AG08395 (cell line): Measurements from ENCODE around the gene MYH7B.

ENCODE experiments used
- DNase-seq: peaks from one replicate; pipeline ENCODE4 v3.0.0; 2012; ENCODE audit warnings: mixed read lengths, low spot score

MYH7B gene

DNA sequence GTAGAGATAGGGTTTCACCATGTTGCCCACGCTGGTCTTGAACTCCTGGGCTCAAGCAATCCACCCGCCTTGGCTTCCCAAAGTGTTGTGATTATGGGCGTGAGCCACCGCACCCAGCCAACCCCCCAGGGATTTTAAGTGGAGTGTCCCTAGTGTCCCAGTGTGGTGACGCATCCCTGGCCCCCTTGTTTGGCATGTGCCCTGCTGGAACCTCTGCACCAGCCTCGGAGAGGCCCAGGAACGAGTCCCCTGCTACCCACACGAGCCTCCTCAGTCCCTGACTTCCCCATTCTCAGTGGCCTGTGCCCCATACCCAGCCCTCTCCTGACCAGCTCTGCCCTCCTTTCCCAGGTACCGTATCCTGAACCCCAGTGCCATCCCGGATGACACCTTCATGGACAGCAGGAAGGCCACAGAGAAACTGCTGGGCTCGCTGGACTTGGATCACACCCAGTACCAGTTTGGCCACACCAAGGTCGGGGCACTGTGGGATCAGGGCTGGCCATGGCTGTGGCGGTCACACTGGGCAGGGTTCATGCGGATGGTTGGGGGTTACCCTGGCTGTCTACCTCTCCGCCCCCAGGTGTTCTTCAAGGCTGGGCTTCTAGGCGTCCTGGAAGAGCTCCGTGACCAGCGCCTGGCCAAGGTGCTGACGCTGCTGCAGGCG lies 37.2 kb downstream of the MYH7B start:
- DNase-seq: no peak

GRCh38 chr20:34993941-34994508 lies 38.4 kb downstream of the MYH7B start:
- no peak for DNase-seq

DNA sequence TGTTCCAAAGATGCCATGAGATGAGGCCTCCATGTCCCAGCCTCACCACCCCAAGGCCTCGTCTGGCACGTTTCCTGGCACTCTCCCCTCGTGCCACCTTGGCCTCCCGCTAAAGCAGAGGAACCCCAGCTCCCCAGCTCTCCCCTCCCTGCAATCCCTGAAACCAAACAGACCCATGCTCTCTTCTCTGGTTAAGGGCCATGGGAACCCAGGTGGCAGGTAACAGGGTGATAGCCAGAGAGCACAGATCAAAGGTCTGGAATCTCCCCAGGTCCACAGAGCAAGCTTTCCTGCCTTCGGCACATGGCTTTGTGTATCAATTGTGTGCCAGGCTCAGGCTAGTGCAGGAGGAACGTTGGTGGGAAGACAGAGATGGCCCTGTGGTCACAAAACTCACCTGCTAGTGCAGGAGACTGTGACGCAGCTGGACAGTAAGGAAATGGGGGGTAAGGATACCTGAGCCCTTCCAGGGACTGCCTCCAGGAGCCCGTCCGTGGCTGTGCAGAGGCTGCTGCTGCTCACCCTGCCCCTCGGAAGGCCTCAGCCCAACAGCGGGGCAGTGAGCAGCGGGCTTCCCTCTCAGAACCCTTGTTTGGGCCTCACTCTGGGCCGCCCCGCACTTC lies 39.0 kb downstream of the MYH7B start:
- no peak for DNase-seq

- DNase-seq: no peak
Observed at GRCh38 chr20:34995192-34995591, 39.5 kb downstream of the MYH7B start.

GRCh38 chr20:34995696-34996095 lies 40.0 kb downstream of the MYH7B start:
- DNase-seq: no peak

GRCh38 chr20:34996243-34997028 lies 40.8 kb downstream of the MYH7B start:
- DNase-seq: no peak

GRCh38 chr20:34997131-34997561 lies 41.5 kb downstream of the MYH7B start:
- DNase-seq: no peak

DNA sequence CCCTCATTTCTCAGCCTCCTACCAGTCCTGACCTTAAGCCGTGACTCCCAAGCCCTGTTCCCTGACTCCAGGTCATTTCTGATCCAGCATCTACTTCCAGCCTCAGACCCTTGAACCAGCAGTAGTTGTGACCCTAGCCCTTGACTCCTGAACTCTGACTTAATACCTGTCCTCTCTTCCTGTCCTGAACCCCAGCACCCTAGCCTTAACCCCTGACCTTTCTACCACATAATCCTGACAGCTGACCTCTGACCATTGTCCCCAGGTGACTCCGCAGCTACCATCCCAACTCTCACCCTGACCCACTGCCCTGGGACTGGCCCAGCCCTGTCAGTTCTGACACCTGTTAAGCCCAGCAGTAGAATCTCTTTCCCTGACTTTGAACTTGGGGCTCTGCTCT lies 42.1 kb downstream of the MYH7B start:
- no peak for DNase-seq

GRCh38 chr20:34998331-34998950 lies 42.8 kb downstream of the MYH7B start:
- no peak for DNase-seq

DNA sequence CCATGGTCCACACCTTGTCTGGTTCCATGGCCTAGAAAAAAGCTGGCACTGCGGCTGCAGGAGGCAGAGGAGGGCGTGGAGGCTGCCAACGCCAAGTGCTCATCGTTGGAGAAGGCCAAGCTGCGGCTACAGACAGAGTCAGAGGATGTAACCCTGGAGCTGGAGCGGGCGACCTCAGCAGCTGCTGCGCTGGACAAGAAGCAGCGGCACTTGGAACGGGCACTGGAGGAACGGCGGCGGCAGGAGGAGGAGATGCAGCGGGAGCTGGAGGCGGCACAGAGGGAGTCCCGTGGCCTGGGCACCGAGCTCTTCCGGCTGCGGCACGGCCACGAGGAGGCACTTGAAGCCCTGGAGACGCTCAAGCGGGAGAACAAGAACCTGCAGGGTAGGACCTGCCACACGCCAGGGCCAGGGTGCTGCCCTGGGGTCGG lies 43.4 kb downstream of the MYH7B start:
- no peak for DNase-seq

DNA sequence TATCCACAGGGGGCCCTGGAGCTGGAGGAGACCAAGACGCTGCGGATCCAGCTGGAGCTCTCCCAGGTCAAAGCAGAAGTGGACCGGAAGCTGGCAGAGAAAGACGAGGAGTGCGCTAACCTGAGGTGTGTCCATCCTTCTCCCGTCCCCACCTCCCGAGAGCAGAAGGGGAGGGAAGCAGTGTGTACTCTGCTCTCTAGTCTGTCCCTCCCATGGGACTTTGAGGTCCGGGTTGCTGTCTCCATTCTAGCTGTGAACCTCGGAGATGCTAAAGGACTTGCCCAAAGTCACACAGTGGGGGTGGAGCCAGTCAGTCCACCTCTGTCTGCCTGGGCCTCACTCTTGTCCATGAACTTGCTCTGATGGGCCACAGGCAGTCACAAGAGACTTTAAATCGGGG lies 44.1 kb downstream of the MYH7B start:
- DNase-seq: no peak

GRCh38 chr20:35000311-35000921 lies 44.7 kb downstream of the MYH7B start:
- DNase-seq: no peak

- DNase-seq: no peak
Observed at GRCh38 chr20:35000922-35001595, 45.4 kb downstream of the MYH7B start.

GRCh38 chr20:35001596-35002362 lies 46.1 kb downstream of the MYH7B start:
- DNase-seq: no peak

- DNase-seq: no peak
Observed at GRCh38 chr20:35002426-35003210, 47.0 kb downstream of the MYH7B start.

- DNase-seq: no peak
Observed at GRCh38 chr20:35003211-35004031, 47.8 kb downstream of the MYH7B start.

DNA sequence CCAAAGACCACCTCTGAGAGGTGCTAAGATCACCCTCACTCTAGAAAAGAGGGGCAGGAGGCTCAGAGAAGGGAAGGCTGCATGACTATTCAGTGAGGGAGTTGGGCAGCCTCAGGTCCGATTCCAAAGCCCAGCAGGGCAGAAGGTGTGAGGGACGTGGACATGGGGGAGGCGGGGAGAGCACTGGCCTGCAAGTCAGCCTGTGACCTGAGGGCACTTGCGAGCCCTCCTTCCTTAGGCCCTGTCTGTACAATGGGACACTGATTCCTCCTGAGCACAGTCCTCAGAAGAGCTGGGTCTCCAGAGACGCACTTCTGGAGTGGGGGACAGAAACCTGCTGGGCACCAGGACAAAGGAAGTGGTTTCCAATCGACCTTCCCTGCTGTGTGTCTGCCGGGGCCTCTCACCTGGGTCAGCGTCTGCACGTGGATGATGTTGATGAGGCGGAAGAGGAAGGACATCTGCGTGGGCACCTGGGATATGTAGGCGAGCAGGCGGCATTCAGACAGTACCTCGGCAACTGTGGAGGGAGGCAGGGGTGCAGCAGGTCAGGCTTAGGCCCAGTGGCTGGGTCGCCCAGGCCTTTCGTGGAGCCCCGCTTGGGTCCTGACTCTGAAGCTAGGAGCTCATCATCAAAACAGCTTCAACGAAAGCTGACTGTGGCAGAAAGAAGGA lies 48.5 kb downstream of the MYH7B start:
- no peak for DNase-seq

DNA sequence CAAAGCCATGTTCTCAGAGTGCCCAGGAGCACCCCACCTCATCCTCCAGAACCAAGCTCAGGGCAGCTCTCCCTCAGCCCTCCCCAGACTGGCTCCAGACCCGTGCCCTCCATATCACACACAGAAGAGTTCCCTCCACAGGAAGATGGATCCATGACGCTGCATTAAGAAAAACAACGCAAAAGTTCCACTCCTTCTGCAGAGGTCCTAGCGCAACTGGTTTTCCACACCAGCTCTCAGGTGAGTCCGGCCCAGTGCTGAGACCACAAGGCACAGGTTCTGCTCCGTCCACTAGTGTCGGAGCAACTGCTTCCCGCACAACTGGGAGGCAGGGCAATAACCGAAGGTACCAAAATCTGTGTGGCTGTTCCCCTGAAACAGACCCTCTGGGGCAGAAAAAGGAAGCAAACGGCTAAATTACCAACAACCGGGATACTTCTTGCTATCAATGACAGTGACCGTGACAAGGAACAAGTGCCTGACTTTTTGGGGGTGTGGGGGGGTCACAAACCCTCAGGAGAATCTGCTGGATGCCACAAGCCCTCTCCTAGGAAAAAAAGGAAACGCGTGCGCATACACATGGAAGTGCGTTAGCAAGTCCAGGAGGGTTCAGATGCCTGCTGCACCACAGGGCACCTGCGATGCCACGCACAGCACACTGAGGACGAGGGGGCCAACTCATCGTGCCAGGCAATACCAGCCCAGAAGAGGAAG lies 49.2 kb downstream of the MYH7B start:
- DNase-seq: no peak
